H9 (cell line): Measurements from ENCODE around the gene MZF1. TPM values are rescaled to one million over a fixed set of nuclear protein-coding genes. Genes with fewer than 3 reads are reported as not detected.

Experiments used
- DNase-seq: peaks from one replicate; pipeline ENCODE4 v3.0.0-alpha.2; 2017
- H2AFZ ChIP-seq: one replicate; pipeline ENCODE4 v1.6.1; 2013; ENCODE audit warnings: mild to moderate bottlenecking, low read length, control low read depth, moderate library complexity
- H2AK5ac ChIP-seq: 2 replicates; pipeline ENCODE4 v1.6.1; 2013; ENCODE audit warnings: low read length, control low read depth, mixed read lengths; ENCODE audit not compliant: insufficient read length
- H2BK120ac ChIP-seq: one replicate; pipeline ENCODE4 v1.6.1; 2013; ENCODE audit warnings: low read depth, mild to moderate bottlenecking, low read length, control low read depth, inconsistent platforms; ENCODE audit not compliant: poor library complexity, severe bottlenecking
- H2BK12ac ChIP-seq: 2 replicates; pipeline ENCODE4 v1.6.1; 2013; ENCODE audit warnings: low read length, control low read depth, mixed read lengths, low read depth; ENCODE audit not compliant: insufficient read length
- H2BK15ac ChIP-seq: 2 replicates; pipeline ENCODE4 v1.6.1; 2013; ENCODE audit warnings: low read depth, low read length, control low read depth
- H2BK20ac ChIP-seq: one replicate; pipeline ENCODE4 v1.6.1; 2013; ENCODE audit warnings: low read depth, mild to moderate bottlenecking, low read length, control low read depth, inconsistent platforms; ENCODE audit not compliant: poor library complexity, severe bottlenecking
- H2BK5ac ChIP-seq: 2 replicates; pipeline ENCODE4 v1.6.1; 2013; ENCODE audit warnings: low read length, control low read depth, mixed read lengths; ENCODE audit not compliant: insufficient read length
- H3K14ac ChIP-seq: 2 replicates; pipeline ENCODE4 v1.6.1; 2013; ENCODE audit warnings: low read length, control low read depth; ENCODE audit not compliant: insufficient read depth
- H3K18ac ChIP-seq: 2 replicates; pipeline ENCODE4 v1.6.1; 2013; ENCODE audit warnings: low read depth, mild to moderate bottlenecking, mixed read lengths, low read length, control low read depth; ENCODE audit not compliant: insufficient read length
- H3K23ac ChIP-seq: 2 replicates; pipeline ENCODE4 v1.6.1; 2013; ENCODE audit warnings: low read length, control low read depth, mixed read lengths, low read depth; ENCODE audit not compliant: insufficient read length
- H3K23me2 ChIP-seq: 2 replicates; pipeline ENCODE4 v1.6.1; 2013; ENCODE audit warnings: low read depth, mild to moderate bottlenecking, mixed read lengths, low read length, control low read depth; ENCODE audit not compliant: insufficient read length, poor library complexity, severe bottlenecking
- H3K27ac ChIP-seq: 2 replicates; pipeline ENCODE4 v1.5.1; 2013; ENCODE audit warnings: low read length, control low read depth, mixed read lengths, low read depth; ENCODE audit not compliant: insufficient read length
- H3K27me3 ChIP-seq: 2 replicates; pipeline ENCODE4 v1.6.1; 2013; ENCODE audit warnings: low read length, control low read depth, inconsistent platforms; ENCODE audit not compliant: insufficient read depth
- H3K4ac ChIP-seq: 2 replicates; pipeline ENCODE4 v1.6.1; 2013; ENCODE audit warnings: low read depth, mild to moderate bottlenecking, control low read depth, inconsistent platforms, low read length, moderate library complexity
- H3K4me1 ChIP-seq: 2 replicates; pipeline ENCODE4 v1.6.1; 2013; ENCODE audit warnings: low read length, control low read depth, inconsistent platforms; ENCODE audit not compliant: insufficient read depth
- H3K4me2 ChIP-seq: 2 replicates; pipeline ENCODE4 v1.6.1; 2013; ENCODE audit warnings: low read length, control low read depth, mixed read lengths; ENCODE audit not compliant: insufficient read length, insufficient read depth
- H3K56ac ChIP-seq: 2 replicates; pipeline ENCODE4 v1.6.1; 2013; ENCODE audit warnings: low read depth, mild to moderate bottlenecking, mixed read lengths, low read length, control low read depth; ENCODE audit not compliant: insufficient read length
- H3K79me1 ChIP-seq: 2 replicates; pipeline ENCODE4 v1.6.1; 2013; ENCODE audit warnings: low read depth, mild to moderate bottlenecking, moderate library complexity, low read length, control low read depth, inconsistent platforms; ENCODE audit not compliant: insufficient read depth, poor library complexity, severe bottlenecking
- H3K79me2 ChIP-seq: 2 replicates; pipeline ENCODE4 v1.6.1; 2013; ENCODE audit warnings: low read length, control low read depth, inconsistent platforms; ENCODE audit not compliant: insufficient read depth
- H3K9ac ChIP-seq: 2 replicates; pipeline ENCODE4 v1.6.1; 2013; ENCODE audit warnings: low read length, control low read depth, mixed read lengths; ENCODE audit not compliant: insufficient read length; ENCODE audit errors: extremely low read depth
- H3K9me3 ChIP-seq: one replicate; pipeline ENCODE4 v1.6.1; 2013; ENCODE audit warnings: low read depth, low read length, inconsistent platforms; ENCODE audit not compliant: control insufficient read depth
- H3T11ph ChIP-seq: one replicate; pipeline ENCODE4 v1.6.1; 2013; ENCODE audit warnings: mild to moderate bottlenecking, low read length, control low read depth, inconsistent platforms
- H4K20me1 ChIP-seq: one replicate; pipeline ENCODE4 v1.6.1; 2013; ENCODE audit not compliant: control insufficient read depth, insufficient read length, insufficient read depth
- H4K5ac ChIP-seq: 2 replicates; pipeline ENCODE4 v1.6.1; 2013; ENCODE audit warnings: low read depth, mild to moderate bottlenecking, mixed read lengths, low read length, control low read depth; ENCODE audit not compliant: insufficient read length
- H4K8ac ChIP-seq: replicated peaks from 2 replicates; pipeline ENCODE4 v1.6.1; 2013; ENCODE audit warnings: low read length, control low read depth, mixed read lengths, low read depth; ENCODE audit not compliant: insufficient read length
- H4K91ac ChIP-seq: 2 replicates; pipeline ENCODE4 v1.6.1; 2013; ENCODE audit warnings: low read depth, mild to moderate bottlenecking, moderate library complexity, mixed read lengths, low read length, control low read depth; ENCODE audit not compliant: insufficient read length
- H3K27ac Mint-ChIP-seq, 3 experiments: 2 replicates in 2 of 3; 3 replicates in 1 of 3; pipeline ENCODE4 v1.8.0; 2020 to 2021; ENCODE audit warnings: mixed read lengths in 3 of 3, mild to moderate bottlenecking in 1 of 3, moderate library complexity in 1 of 3
- H3K27me3 Mint-ChIP-seq: 2 replicates; pipeline ENCODE4 v1.8.0; 2021; ENCODE audit warnings: low read depth, mild to moderate bottlenecking, moderate library complexity, mixed read lengths
- H3K36me3 Mint-ChIP-seq, 3 experiments: 2 replicates in 2 of 3; 3 replicates in 1 of 3; pipeline ENCODE4 v1.8.0; 2020 to 2021; ENCODE audit warnings: low read depth in 3 of 3, mixed read lengths in 3 of 3; ENCODE audit not compliant: insufficient read depth in 1 of 3
- H3K4me1 Mint-ChIP-seq, 2 experiments: 2 replicates each; pipeline ENCODE4 v1.8.0; 2020; ENCODE audit warnings: mixed read lengths in 2 of 2
- H3K4me3 Mint-ChIP-seq, 2 experiments: 2 replicates in 1 of 2; 3 replicates in 1 of 2; pipeline ENCODE4 v1.8.0; 2020 to 2021; ENCODE audit warnings: mild to moderate bottlenecking in 2 of 2, mixed read lengths in 2 of 2, moderate library complexity in 1 of 2
- H3K9me3 Mint-ChIP-seq, 2 experiments: 2 replicates in 1 of 2; 3 replicates in 1 of 2; pipeline ENCODE4 v1.8.0; 2020; ENCODE audit warnings: mild to moderate bottlenecking in 2 of 2, mixed read lengths in 2 of 2, moderate library complexity in 1 of 2
- WGBS: extraction: QIAGEN DNeasy Blood & Tissue Kit; methylation state at CpG from one replicate; pipeline ENCODE4 v1.1.7; 2013; ENCODE audit warnings: missing lambda C conversion rate, low lambda C conversion rate, mixed read lengths; ENCODE audit not compliant: insufficient read length; ENCODE audit errors: extremely low coverage; 5-methylcytosine and 5-hydroxymethylcytosine counted together
- total RNA-seq: library from RNA; stranded (reverse); gene quantifications from 2 replicates; pipeline ENCODE4 v1.2.1, GENCODE V29; 2021
- TF ChIP-seq, protein P1 (sequence below): fragments of 200-600 bp; sonication (generic); conservative IDR thresholded peaks from 3 replicates; pipeline ENCODE4 v1.8.0; 2021; ENCODE audit warnings: antibody characterized with exemption, mild to moderate bottlenecking

The MZF1 gene
- total RNA-seq, 1 experiment from 2014 or later = 23.6 TPM

DNA sequence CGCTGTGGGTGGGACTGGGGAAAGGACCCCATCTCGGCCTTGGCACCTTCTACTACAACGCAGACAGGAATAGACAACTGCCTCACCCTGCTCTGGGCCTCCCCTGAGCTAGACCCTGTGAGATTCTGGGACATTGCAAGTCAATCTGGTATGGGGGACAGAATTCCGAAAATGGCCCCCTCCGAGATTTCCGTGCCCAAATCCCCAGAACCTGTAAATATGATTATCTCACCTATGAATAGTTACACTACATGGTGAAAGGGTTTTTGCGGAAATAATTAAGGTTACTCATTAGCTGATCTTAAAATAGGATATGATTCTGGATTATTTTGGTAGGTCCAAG lies 52.9 kb downstream of the MZF1 start:
- TF ChIP-seq, protein P1, sequence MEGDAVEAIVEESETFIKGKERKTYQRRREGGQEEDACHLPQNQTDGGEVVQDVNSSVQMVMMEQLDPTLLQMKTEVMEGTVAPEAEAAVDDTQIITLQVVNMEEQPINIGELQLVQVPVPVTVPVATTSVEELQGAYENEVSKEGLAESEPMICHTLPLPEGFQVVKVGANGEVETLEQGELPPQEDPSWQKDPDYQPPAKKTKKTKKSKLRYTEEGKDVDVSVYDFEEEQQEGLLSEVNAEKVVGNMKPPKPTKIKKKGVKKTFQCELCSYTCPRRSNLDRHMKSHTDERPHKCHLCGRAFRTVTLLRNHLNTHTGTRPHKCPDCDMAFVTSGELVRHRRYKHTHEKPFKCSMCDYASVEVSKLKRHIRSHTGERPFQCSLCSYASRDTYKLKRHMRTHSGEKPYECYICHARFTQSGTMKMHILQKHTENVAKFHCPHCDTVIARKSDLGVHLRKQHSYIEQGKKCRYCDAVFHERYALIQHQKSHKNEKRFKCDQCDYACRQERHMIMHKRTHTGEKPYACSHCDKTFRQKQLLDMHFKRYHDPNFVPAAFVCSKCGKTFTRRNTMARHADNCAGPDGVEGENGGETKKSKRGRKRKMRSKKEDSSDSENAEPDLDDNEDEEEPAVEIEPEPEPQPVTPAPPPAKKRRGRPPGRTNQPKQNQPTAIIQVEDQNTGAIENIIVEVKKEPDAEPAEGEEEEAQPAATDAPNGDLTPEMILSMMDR = no peak
- Histone ChIP-seq H2BK12ac (no peak overlapping the region), H3K79me1 (no peaks in the 10 kb centered on the region), H3K79me2 (peaks cover 2% of the 10 kb centered on the region; the same call in 1 of the 2 replicates), H3K27me3 (no peaks in the 10 kb centered on the region), H3K18ac (no peak overlapping the region), H3K23ac (no peak overlapping the region), H2AFZ (no peak overlapping the region), H3T11ph (no peak overlapping the region), H2BK20ac (no peak overlapping the region), H4K5ac (no peak overlapping the region), H2BK120ac (no peak overlapping the region), H3K27ac (peak overlapping the region; percentile 69), H2AK5ac (no peak overlapping the region), H3K9ac (peak overlapping the region; percentile 96), H3K14ac (0 out of 2 replicates have a peak overlapping the region, but pooled peaks have one; percentile 26), H3K23me2 (peaks cover 19% of the 10 kb centered on the region), H4K91ac (no peak overlapping the region), H4K20me1 (no peaks in the 10 kb centered on the region), H3K9me3 (no peaks in the 10 kb centered on the region), H3K4ac (no peak overlapping the region), H3K4me1 (peaks cover 3% of the 10 kb centered on the region; the same call in 1 of the 2 replicates), H2BK15ac (no peak overlapping the region), H3K4me2 (peak overlapping the region; percentile 85), H2BK5ac (no peak overlapping the region), H4K8ac (no peak overlapping the region), H3K56ac (no peak overlapping the region)
- peaks cover 8 to 15% (median 12%) of the 10 kb centered on the region in 3 experiments for H3K36me3 Mint-ChIP-seq
- WGBS = no CpG with 5 or more reads among the region's 7 CpGs
- DNase-seq = no peak
- no peaks in the 10 kb centered on the region for H3K27me3 Mint-ChIP-seq
- peak overlapping the region; percentile 91 to 96 for H3K4me3 Mint-ChIP-seq
- peak overlapping the region; percentile 75 to 100 (median 99); a peak in 6 of 7 replicates for H3K27ac Mint-ChIP-seq
- H3K4me1 Mint-ChIP-seq = peaks cover 47 to 48% of the 10 kb centered on the region in 2 experiments
- peaks cover 0 to 3% of the 10 kb centered on the region in 2 experiments; a peak in 1 of 5 replicates for H3K9me3 Mint-ChIP-seq
